HEK293T (cell line): ENCODE results near the gene SLC9A9.

ENCODE experiments used
- BHLHE40 ChIP-seq: fragments of 450-650 bp; IDR thresholded peaks from 2 replicates; pipeline ENCODE4 v1.6.1; 2016; ENCODE audit warnings: mild to moderate bottlenecking, moderate library complexity, borderline replicate concordance
- FOXA1 ChIP-seq: fragments of 450-650 bp; IDR thresholded peaks from 2 replicates; pipeline ENCODE4 v1.6.1; 2016; ENCODE audit warnings: mild to moderate bottlenecking
- FOXM1 ChIP-seq: fragments of 450-650 bp; IDR thresholded peaks from 2 replicates; pipeline ENCODE4 v1.6.1; 2017; ENCODE audit warnings: mild to moderate bottlenecking, borderline replicate concordance
- L3MBTL2 ChIP-seq: fragments of 450-650 bp; conservative IDR thresholded peaks from 2 replicates; pipeline ENCODE4 v1.6.1; 2016; ENCODE audit warnings: mild to moderate bottlenecking
- PKNOX1 ChIP-seq: fragments of 450-650 bp; IDR thresholded peaks from 2 replicates; pipeline ENCODE4 v1.6.1; 2016
- SP1 ChIP-seq: fragments of 450-650 bp; IDR thresholded peaks from 2 replicates; pipeline ENCODE4 v1.6.1; 2017
- SUZ12 ChIP-seq: fragments of 450-650 bp; IDR thresholded peaks from 2 replicates; pipeline ENCODE4 v1.6.1; 2016; ENCODE audit warnings: mild to moderate bottlenecking
- TARDBP ChIP-seq: fragments of 450-650 bp; IDR thresholded peaks from 2 replicates; pipeline ENCODE4 v1.6.1; 2016

- no peak for TF ChIP-seq SP1
- TF ChIP-seq BHLHE40 = no peak
- TF ChIP-seq FOXM1 = no peak
- TF ChIP-seq FOXA1 = no peak
- no peak for TF ChIP-seq SUZ12
- no peak for TF ChIP-seq TARDBP
- TF ChIP-seq PKNOX1 = no peak
- no peak for TF ChIP-seq L3MBTL2
Observed at GRCh38 chr3:143881095-143881494, 32.8 kb upstream of the SLC9A9 start.
